Spleen (tissue), 11 donors: ENCODE data around the gene PDE8B. TPM values are rescaled to one million over a fixed set of nuclear protein-coding genes. Genes with fewer than 3 reads are reported as not detected.
A peak's percentile ranks its signal among the peaks of the same experiment; 100 is the strongest.

Source experiments
- DNase-seq: peaks from one replicate; pipeline ENCODE4 v3.0.0-alpha.2; 2020
- H3K27ac ChIP-seq, 8 donors: fragments of 200-600 bp; sonication (generic) in 7 of 8; 1 replicate in 4 of 8; 2 replicates in 4 of 8; pipeline versions ENCODE4 v1.5.0 to v1.8.0; 2016 to 2021; ENCODE audit warnings: inconsistent platforms in 4 of 8, mild to moderate bottlenecking in 4 of 8, moderate library complexity in 1 of 8
- H3K27me3 ChIP-seq, 7 donors: fragments of 200-600 bp; sonication (generic) in 6 of 7; replicated peaks in 1 of 7; 1 replicate in 4 of 7; 2 replicates in 3 of 7; pipeline versions ENCODE4 v1.5.0 to v1.8.0; 2016 to 2021; ENCODE audit warnings: inconsistent platforms in 3 of 7, mild to moderate bottlenecking in 1 of 7
- H3K36me3 ChIP-seq, 6 donors: fragments of 200-600 bp; sonication (generic) in 5 of 6; 1 replicate in 4 of 6; 2 replicates in 2 of 6; pipeline versions ENCODE4 v1.5.0 to v1.8.0; 2016 to 2021; ENCODE audit warnings: inconsistent platforms in 2 of 6
- H3K4me1 ChIP-seq, 6 donors: fragments of 200-600 bp; sonication (generic) in 5 of 6; 1 replicate in 3 of 6; 2 replicates in 3 of 6; pipeline versions ENCODE4 v1.5.0 to v1.8.0; 2016 to 2021; ENCODE audit warnings: inconsistent platforms in 3 of 6
- H3K4me3 ChIP-seq, 8 donors: fragments of 200-600 bp; sonication (generic) in 7 of 8; 1 replicate in 4 of 8; 2 replicates in 4 of 8; pipeline versions ENCODE4 v1.5.0 to v1.8.0; 2016 to 2021; ENCODE audit warnings: inconsistent platforms in 4 of 8, mild to moderate bottlenecking in 4 of 8, moderate library complexity in 2 of 8
- H3K9me3 ChIP-seq, 8 donors: fragments of 200-600 bp; sonication (generic) in 7 of 8; 1 replicate in 4 of 8; 2 replicates in 4 of 8; pipeline versions ENCODE4 v1.5.0 to v1.8.0; 2016 to 2021; ENCODE audit warnings: inconsistent platforms in 4 of 8
- CTCF ChIP-seq, 11 experiments: fragments of 200-600 bp in 7 of 11; fragments of 450-650 bp in 4 of 11; sonication (generic) in 4 of 11; IDR thresholded peaks in 8 of 11; conservative IDR thresholded peaks in 3 of 11; 1 replicate in 7 of 11; 2 replicates in 4 of 11; pipeline versions ENCODE4 v1.4.0 to v1.8.0; 2016 to 2021; ENCODE audit warnings: antibody characterized with exemption in 11 of 11, inconsistent platforms in 4 of 11, mild to moderate bottlenecking in 1 of 11
- POLR2A ChIP-seq, 3 donors: fragments of 450-650 bp; IDR thresholded peaks; one replicate each; pipeline ENCODE4 v1.5.1; 2017; ENCODE audit warnings: antibody characterized with exemption in 3 of 3, mild to moderate bottlenecking in 1 of 3
- POLR2AphosphoS5 ChIP-seq, 3 donors: sonication (generic); formaldehyde crosslinking; IDR thresholded peaks; one replicate each; pipeline ENCODE4 v1.5.1; 2017; ENCODE audit warnings: antibody characterized with exemption in 3 of 3
- WGBS, 5 donors: extraction: QIAGEN DNeasy Blood & Tissue Kit in 3 of 5; methylation state at CpG; one replicate each; pipeline versions ENCODE4 v1.1.5 to v1.1.7; 2013 to 2018; 5-methylcytosine and 5-hydroxymethylcytosine counted together
- intact Hi-C: fragments of 100-400 bp; cut with DNase I; formaldehyde crosslinking; loops from one replicate; pipeline ENCODE4 v1.15.0; 2023; ENCODE audit warnings: low total_unique reads
- polyA plus RNA-seq, 3 donors: library from polyadenylated mRNA; stranded (reverse); fragments of 200-250 nt; gene quantifications; one replicate each; pipeline ENCODE4 v1.2.1, GENCODE V29; 2013
- total RNA-seq, 7 donors: library from RNA; depleted of rRNA in 3 of 7; stranded (reverse); fragments of >200 nt in 3 of 7; fragmentation: NEBNext Ultra II Directional in 4 of 7; extraction: Animal tissue kit (Norgen Biotek cat#: 25700) in 4 of 7; gene quantifications; one replicate each; pipeline versions ENCODE4 v1.1.0 to v1.2.1, GENCODE V29; 2016 to 2021
- donor health status: healthy with polysubstance abuse.
- donor health status: DM: no; HTN: no; CAD: no; lungs with moderate emphysema.
- donor health status: DM: no; HTN: no; CAD: no.
- donor health status: Bipolar disorder and iron deficiency.
- donor health status: healthy.
- donor health status: DM: no; HTN: no; CAD: no.
- donor health status: DM: yes; HTN: yes; CAD: no.

PDE8B gene
- total and polyA plus RNA-seq, 10 donors: 0.18 to 1.9 (median 0.85) TPM

GRCh38 chr5:77202145-77202544 is 8.3 kb upstream of the PDE8B start:
- intact Hi-C loops: no loop called here
- H3K27me3 ChIP-seq: peaks cover 0 to 12% (median 0%) of the 10 kb centered on the region in 7 donors
- no peak for TF ChIP-seq POLR2A (IDR thresholded peaks at IDR 0.05)
- no peak for TF ChIP-seq POLR2AphosphoS5 (IDR thresholded peaks at IDR 0.05)
- TF ChIP-seq CTCF (IDR thresholded peaks at IDR 0.05 in 8 of 11, conservative IDR thresholded peaks at IDR 0.05 in 3 of 11): no peak
- no peaks in the 10 kb centered on the region for H3K36me3 ChIP-seq
- DNase-seq: no peak
- H3K9me3 ChIP-seq: peaks cover 0 to 13% (median 11%) of the 10 kb centered on the region in 8 donors
- H3K4me1 ChIP-seq: no peaks in the 10 kb centered on the region
- no peak overlapping the region for H3K4me3 ChIP-seq
- H3K27ac ChIP-seq: no peak overlapping the region

- H3K4me1 ChIP-seq: peaks cover 0 to 4% (median 1%) of the 10 kb centered on the region in 6 donors
- intact Hi-C loops: no loop called here
- H3K4me3 ChIP-seq: no peak overlapping the region
- no peak for DNase-seq
- H3K27me3 ChIP-seq: peaks cover 0 to 39% (median 4%) of the 10 kb centered on the region in 7 donors
- no peak for TF ChIP-seq CTCF (IDR thresholded peaks at IDR 0.05 in 8 of 11, conservative IDR thresholded peaks at IDR 0.05 in 3 of 11)
- no peak for TF ChIP-seq POLR2A (IDR thresholded peaks at IDR 0.05)
- TF ChIP-seq POLR2AphosphoS5 (IDR thresholded peaks at IDR 0.05): no peak
- no peaks in the 10 kb centered on the region for H3K36me3 ChIP-seq
- H3K9me3 ChIP-seq: no peaks in the 10 kb centered on the region
- H3K27ac ChIP-seq: no peak overlapping the region
- 37 to 56% (median 49%) methylated on average over 2 of the region's 2 CpGs for WGBS, 5 donors
Observed at GRCh38 chr5:77204967-77205366, 5.5 kb upstream of the PDE8B start.

- no peak for DNase-seq
- H3K4me1 ChIP-seq: peaks cover 3 to 20% (median 13%) of the 10 kb centered on the region in 6 donors
- no peaks in the 10 kb centered on the region for H3K9me3 ChIP-seq
- no peak for TF ChIP-seq CTCF (IDR thresholded peaks at IDR 0.05 in 8 of 11, conservative IDR thresholded peaks at IDR 0.05 in 3 of 11)
- TF ChIP-seq POLR2A (IDR thresholded peaks at IDR 0.05): no peak
- TF ChIP-seq POLR2AphosphoS5 (IDR thresholded peaks at IDR 0.05): no peak
- H3K27me3 ChIP-seq: peaks cover 4 to 76% (median 35%) of the 10 kb centered on the region in 7 donors
- H3K36me3 ChIP-seq: no peaks in the 10 kb centered on the region
- H3K4me3 ChIP-seq: no peak overlapping the region
- H3K27ac ChIP-seq: no peak overlapping the region
- intact Hi-C loops: no loop called here
- WGBS, 5 donors: 76 to 100% (median 85%) methylated on average over 1 of the region's 1 CpG
Observed at GRCh38 chr5:77208507-77209163, 1.8 kb upstream of the PDE8B start.

- no peak for DNase-seq
- Histone ChIP-seq H3K4me1 (peaks cover 3 to 20% (median 13%) of the 10 kb centered on the region in 6 donors), H3K36me3 (no peaks in the 10 kb centered on the region), H3K27me3 (peaks cover 4 to 85% (median 43%) of the 10 kb centered on the region in 7 donors), H3K9me3 (no peaks in the 10 kb centered on the region), H3K27ac (no peak overlapping the region), H3K4me3 (peak overlapping the region in 7 of 8 donors; percentile 38 to 77 (median 52))
- TF ChIP-seq CTCF (IDR thresholded peaks at IDR 0.05 in 8 of 11, conservative IDR thresholded peaks at IDR 0.05 in 3 of 11) (no peak), POLR2AphosphoS5 (IDR thresholded peaks at IDR 0.05) (no peak), POLR2A (IDR thresholded peaks at IDR 0.05) (no peak)
- WGBS, 5 donors: 73 to 87% (median 83%) methylated on average over 14 of the region's 14 CpGs
- intact Hi-C loops: no loop called here
Observed at GRCh38 chr5:77209495-77210090, 887 bp upstream of the PDE8B start.
